GM19328 (cell line): ENCODE data around the gene SHC2.
"Not testable (repeated sequence)": the region's sequence is repeated elsewhere in the genome, so short reads cannot be mapped to it uniquely, and the experiment has no call there.

Source experiments
- ATAC-seq: cut with Tn5 transposase; IDR thresholded peaks from one replicate; pipeline ENCODE4 v1.9.1; 2021; ENCODE audit warnings: mild to moderate bottlenecking, moderate library complexity; ENCODE audit not compliant: unreplicated experiment

Gene SHC2

DNA sequence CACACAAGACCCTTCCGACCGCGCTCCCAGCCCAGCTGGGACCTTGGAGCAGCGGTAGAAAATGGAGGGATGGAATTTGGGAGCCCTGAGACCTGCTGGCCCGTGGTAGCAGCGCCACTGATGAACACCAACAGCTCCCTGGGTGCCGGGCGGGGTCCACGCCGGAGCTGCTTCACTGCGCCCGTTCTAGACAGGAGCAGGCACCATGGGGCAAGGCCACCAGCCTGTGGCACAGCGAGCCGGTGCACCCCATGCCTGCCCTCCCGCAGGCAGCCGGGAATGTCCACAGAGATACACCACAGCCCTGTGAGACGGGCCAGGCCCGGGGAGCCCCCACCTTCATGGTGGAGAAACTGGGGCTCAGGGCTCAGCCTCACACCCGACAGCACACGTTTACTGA is 9.9 kb upstream of the SHC2 start:
- ATAC-seq = no peak

DNA sequence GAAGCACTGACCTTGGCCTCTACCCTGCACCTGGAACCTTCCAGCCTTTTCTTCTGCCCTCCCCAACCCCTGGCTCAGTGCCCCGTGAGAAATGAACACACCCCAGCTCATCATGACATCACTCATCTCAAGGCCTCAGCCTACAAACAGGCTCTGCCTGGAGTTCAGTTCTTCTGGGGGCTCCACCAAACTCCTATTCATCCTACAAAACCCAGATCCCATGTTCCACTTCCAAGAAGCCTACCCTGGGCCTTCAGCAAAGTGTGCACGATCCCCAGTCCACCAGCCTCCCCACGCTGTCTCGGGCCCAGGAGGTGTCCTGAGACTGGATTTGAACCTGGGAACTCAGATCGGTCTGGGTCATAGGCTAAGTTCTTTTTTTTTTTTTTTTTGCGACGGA is 9.0 kb upstream of the SHC2 start:
- ATAC-seq = no peak

GRCh38 chr19:468587-469256 is 7.9 kb upstream of the SHC2 start:
- no peak for ATAC-seq

DNA sequence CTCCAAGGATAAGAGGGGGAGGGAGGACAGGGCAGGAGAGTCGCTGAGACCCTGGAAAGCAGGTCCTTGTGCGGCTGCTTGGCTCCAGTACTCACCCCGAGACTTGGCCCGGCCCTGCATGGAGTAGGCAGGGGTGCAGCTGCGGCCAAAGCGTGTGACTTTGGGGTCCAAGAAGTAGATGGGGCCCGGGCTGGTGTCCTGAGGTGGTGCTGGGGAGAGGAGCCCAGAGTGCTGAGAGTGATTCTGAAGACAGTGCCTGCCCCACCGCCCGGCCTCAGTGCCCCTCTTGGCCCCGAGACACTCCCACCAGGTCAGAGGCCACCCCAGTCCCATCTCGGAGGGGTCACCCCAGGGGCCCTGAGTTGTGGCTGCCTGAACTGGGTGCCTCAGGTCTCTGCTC is 6.7 kb upstream of the SHC2 start:
- ATAC-seq = no peak

DNA sequence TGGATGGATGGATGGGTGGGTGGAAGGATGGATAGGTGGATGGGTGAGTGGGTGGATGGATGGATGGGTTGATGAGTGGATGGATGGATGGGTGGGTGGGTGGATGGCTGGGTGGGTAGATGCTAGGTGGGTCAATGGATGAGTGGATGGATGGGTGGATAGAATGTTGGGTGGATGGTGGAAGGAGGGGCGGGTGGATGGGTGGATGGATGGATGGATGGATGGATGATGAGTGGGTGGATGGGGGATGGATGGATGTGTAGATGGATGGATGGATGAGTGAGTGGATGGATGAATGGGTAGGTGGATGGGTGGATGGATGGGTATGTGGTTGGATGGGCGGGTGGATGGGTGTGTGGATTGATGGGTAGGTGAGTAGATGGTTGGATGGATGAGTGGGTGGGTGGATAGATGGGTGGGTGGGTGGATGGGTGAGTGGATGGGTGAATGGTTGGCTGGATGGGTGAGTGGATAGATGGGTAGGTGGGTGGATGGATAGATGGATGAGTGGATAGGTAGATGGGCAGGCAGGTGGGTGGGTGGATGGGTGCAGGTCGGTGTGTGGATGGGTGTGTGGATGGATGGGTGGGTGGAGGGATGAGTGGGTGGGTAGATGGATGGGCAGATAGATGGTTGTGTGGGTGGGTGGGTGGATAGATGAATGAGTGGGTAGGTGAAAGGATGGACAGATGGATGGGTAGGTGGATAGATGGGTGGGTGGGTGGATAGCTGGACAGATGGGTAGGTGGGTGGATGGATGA is 4.4 kb upstream of the SHC2 start:
- no peak for ATAC-seq

DNA sequence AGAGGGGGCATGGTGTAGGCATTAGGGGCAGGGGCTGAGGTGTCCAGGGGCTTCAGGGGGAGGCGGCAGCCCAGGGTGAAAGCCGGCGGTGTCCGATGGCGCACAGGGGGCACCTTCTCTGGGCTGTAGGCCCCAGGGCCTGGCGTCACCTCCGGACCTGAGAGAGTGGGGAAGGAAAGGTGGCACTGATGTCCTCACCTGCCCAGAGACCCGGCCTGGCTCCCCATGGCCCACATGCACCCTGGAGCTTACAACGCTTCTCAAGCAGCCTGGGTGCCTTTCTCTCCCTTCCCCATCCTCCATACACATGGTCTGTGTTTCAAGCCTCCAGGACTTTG is 3.3 kb upstream of the SHC2 start:
- no peak for ATAC-seq

GRCh38 chr19:463483-464207 is 2.8 kb upstream of the SHC2 start:
- no peak for ATAC-seq

GRCh38 chr19:461721-462551 is 1.1 kb upstream of the SHC2 start:
- ATAC-seq = no peak

- ATAC-seq = no peak
These were observed 915 bp downstream of the SHC2 start for GRCh38 chr19:459724-460511.

GRCh38 chr19:458091-459042 is 2.5 kb downstream of the SHC2 start:
- ATAC-seq = no peak

DNA sequence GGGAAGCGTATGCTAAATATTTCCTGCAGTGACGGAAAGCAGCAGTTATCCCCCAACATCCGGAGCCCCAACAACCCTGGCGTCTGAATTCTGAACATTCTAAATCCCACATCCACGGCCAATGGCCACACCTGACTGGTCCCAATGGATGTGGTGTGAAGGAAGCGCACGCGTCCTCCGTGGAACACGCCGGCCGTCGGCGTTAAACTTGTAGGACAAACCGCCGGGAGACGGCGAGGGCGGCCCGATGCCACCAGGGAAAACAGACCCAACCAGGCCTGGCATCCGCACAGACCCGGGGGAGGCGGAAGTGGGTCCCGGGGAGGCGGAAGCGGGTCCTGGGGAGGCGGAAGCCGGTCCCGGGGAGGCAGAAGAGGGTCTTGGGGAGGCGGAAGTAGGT is 3.2 kb downstream of the SHC2 start:
- ATAC-seq = no peak

- no peak for ATAC-seq
These were observed 4.2 kb downstream of the SHC2 start for GRCh38 chr19:456547-457110.

DNA sequence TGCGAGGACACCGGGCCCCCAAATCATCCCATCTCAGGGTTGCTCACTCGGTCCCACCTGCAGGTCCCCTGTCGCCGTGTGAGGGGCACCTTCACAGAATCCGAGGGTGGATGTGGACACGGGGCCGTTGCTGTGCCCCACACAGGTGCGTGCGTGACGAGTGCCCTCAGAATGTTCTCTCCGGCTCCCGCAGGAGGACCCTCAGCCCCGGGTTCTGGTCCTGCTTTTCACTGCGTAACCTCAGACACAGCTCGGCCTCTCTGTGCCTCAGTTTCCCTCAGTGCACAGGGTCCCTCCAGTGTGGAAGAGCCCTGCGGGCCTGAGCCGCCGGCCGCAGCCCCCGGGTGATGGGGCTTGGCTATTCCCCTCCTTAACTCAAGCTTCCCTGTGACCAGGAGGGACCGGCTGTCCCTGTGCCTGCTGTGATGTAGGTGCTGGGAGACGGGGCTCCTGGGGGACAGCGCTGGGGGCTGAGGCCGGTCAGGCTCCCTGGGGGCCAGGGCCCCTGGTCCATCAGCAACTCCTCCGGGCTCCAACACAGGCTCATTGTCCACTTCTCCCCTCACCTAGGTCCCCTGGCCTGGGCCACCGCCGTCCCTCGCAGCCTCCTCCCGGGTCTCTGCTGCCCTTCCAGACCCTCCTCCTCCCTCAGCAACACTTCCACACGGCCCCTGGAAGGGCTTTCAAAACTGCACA is 4.8 kb downstream of the SHC2 start:
- no peak for ATAC-seq

- no peak for ATAC-seq
These were observed 5.7 kb downstream of the SHC2 start for GRCh38 chr19:455031-455705.

DNA sequence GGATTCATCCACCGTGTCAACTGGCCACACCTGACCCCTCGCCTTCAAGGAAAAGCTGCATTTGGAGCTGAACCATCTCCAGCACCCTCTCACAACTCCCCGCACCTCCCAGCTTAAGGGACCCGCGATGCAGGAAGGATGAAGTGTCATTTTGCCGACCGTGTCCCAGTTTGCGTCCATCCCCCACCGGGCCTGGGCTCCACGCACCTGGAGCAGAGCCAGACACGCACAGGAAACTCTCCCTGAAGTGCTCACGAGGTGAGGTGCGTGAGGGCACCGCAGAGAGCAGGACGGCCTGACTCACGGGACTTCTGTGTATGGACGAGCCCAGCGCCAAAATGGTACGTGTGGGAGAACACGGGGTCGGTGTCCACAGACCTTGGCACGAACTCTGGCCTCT is 7.2 kb downstream of the SHC2 start:
- no peak for ATAC-seq

GRCh38 chr19:452829-453228 is 8.0 kb downstream of the SHC2 start:
- no peak for ATAC-seq

GRCh38 chr19:450912-451481 is 9.8 kb downstream of the SHC2 start:
- ATAC-seq = not testable (repeated sequence)

- ATAC-seq = no peak
These were observed 10.9 kb downstream of the SHC2 start for GRCh38 chr19:449916-450315.
